GM19240 (cell line): ENCODE results near the gene CYYR1.

Experiments
- DNase-seq: peaks from one replicate; pipeline ENCODE4 v3.0.0; 2011; ENCODE audit warnings: low spot score; ENCODE audit not compliant: insufficient read length

The CYYR1 gene

GRCh38 chr21:26572702-26573381 is at the start of gene CYYR1:
TSS of gene CYYR1 (minus strand) at chr21:26573286. CDS start at chr21:26572940, 346 bp downstream.
- DNase-seq = no peak

GRCh38 chr21:26617176-26617575 is 44.1 kb upstream of the CYYR1 start:
- DNase-seq = no peak

- DNase-seq = no peak
Measured at GRCh38 chr21:26614251-26614650, 41.2 kb upstream of the CYYR1 start.

- DNase-seq = no peak
Measured at GRCh38 chr21:26599261-26599660, 26.2 kb upstream of the CYYR1 start.

GRCh38 chr21:26597981-26598380 is 24.9 kb upstream of the CYYR1 start:
- no peak for DNase-seq

GRCh38 chr21:26597031-26597430 is 23.9 kb upstream of the CYYR1 start:
- DNase-seq = no peak

- no peak for DNase-seq
Measured at GRCh38 chr21:26595971-26596370, 22.9 kb upstream of the CYYR1 start.

- no peak for DNase-seq
Measured at GRCh38 chr21:26593800-26594199, 20.7 kb upstream of the CYYR1 start.

- no peak for DNase-seq
Measured at GRCh38 chr21:26591543-26591942, 18.5 kb upstream of the CYYR1 start.

GRCh38 chr21:26588446-26588845 is 15.4 kb upstream of the CYYR1 start:
- no peak for DNase-seq

- DNase-seq = no peak
Measured at GRCh38 chr21:26587736-26588201, 14.7 kb upstream of the CYYR1 start.

GRCh38 chr21:26583769-26584168 is 10.7 kb upstream of the CYYR1 start:
- no peak for DNase-seq

- DNase-seq = no peak
Measured at GRCh38 chr21:26581818-26582217, 8.7 kb upstream of the CYYR1 start.

GRCh38 chr21:26572076-26572701 is 897 bp downstream of the CYYR1 start:
- DNase-seq = no peak

- DNase-seq = no peak
Measured at GRCh38 chr21:26570203-26570602, 2.9 kb downstream of the CYYR1 start.

GRCh38 chr21:26565546-26565945 is 7.5 kb downstream of the CYYR1 start:
- DNase-seq = no peak

- DNase-seq = no peak
Measured at GRCh38 chr21:26565111-26565510, 8.0 kb downstream of the CYYR1 start.

- no peak for DNase-seq
Measured at GRCh38 chr21:26563856-26564503, 9.1 kb downstream of the CYYR1 start.

GRCh38 chr21:26560612-26561011 is 12.5 kb downstream of the CYYR1 start:
- no peak for DNase-seq

- no peak for DNase-seq
Measured at GRCh38 chr21:26559099-26559498, 14.0 kb downstream of the CYYR1 start.

- DNase-seq = no peak
Measured at GRCh38 chr21:26557106-26557505, 16.0 kb downstream of the CYYR1 start.

- no peak for DNase-seq
Measured at GRCh38 chr21:26555540-26556146, 17.4 kb downstream of the CYYR1 start.
